Lung (tissue), 12 donors: ENCODE measurements around the gene FAM240B. TPM values are rescaled to one million over a fixed set of nuclear protein-coding genes. Genes with fewer than 3 reads are reported as not detected.

ENCODE experiments used
- ATAC-seq: fragments of 200-7000 bp; cut with Tn5 transposase; one replicate; pipeline ENCODE4 v1.9.1; 2020; ENCODE audit warnings: moderate number of reproducible peaks; ENCODE audit not compliant: insufficient read depth, low FRiP score
- DNase-seq, 3 donors: peaks; one replicate each; pipeline ENCODE4 v3.0.0-alpha.2; 2013 to 2017
- H3K27ac ChIP-seq, 2 donors: one replicate each; pipeline ENCODE4 v1.5.1; 2013; ENCODE audit warnings: mild to moderate bottlenecking in 2 of 2, moderate library complexity in 2 of 2, control low read depth in 1 of 2, inconsistent platforms in 1 of 2, low read depth in 1 of 2, low read length in 1 of 2
- H3K27me3 ChIP-seq, 3 donors: one replicate each; pipeline ENCODE4 v1.5.1; 2013; ENCODE audit warnings: low read length in 2 of 3; ENCODE audit not compliant: control insufficient read depth in 3 of 3, insufficient read depth in 3 of 3
- H3K36me3 ChIP-seq, 4 donors: one replicate each; pipeline ENCODE4 v1.5.1; 2013; ENCODE audit warnings: low read length in 4 of 4, mild to moderate bottlenecking in 1 of 4, moderate library complexity in 1 of 4; ENCODE audit not compliant: control insufficient read depth in 4 of 4, insufficient read depth in 4 of 4
- H3K4me1 ChIP-seq, 5 donors: one replicate each; pipeline ENCODE4 v1.5.1; 2013; ENCODE audit warnings: low read length in 5 of 5, mild to moderate bottlenecking in 2 of 5, moderate library complexity in 1 of 5; ENCODE audit not compliant: control insufficient read depth in 5 of 5, insufficient read depth in 5 of 5
- H3K4me3 ChIP-seq: one replicate; pipeline ENCODE4 v1.5.1; 2013; ENCODE audit warnings: mild to moderate bottlenecking, control low read depth, moderate library complexity
- H3K9ac ChIP-seq, 2 donors: one replicate each; pipeline ENCODE4 v1.5.1; 2013; ENCODE audit warnings: low read length in 2 of 2, control low read depth in 1 of 2; ENCODE audit not compliant: insufficient read depth in 1 of 2
- H3K9me3 ChIP-seq, 4 donors: one replicate each; pipeline ENCODE4 v1.5.1; 2013; ENCODE audit warnings: low read length in 3 of 4, mild to moderate bottlenecking in 1 of 4, moderate library complexity in 1 of 4; ENCODE audit not compliant: control insufficient read depth in 4 of 4, insufficient read depth in 3 of 4
- WGBS, 2 donors: extraction: QIAGEN DNeasy Blood & Tissue Kit; methylation state at CpG; one replicate each; pipeline ENCODE4 v1.1.7; 2013; 5-methylcytosine and 5-hydroxymethylcytosine counted together
- polyA plus RNA-seq, 2 donors: library from polyadenylated mRNA; stranded (reverse); fragments of 200-250 nt; gene quantifications; one replicate each; pipeline ENCODE4 v1.2.1, GENCODE V29; 2013
- total RNA-seq, 2 donors: library from RNA; depleted of rRNA in 1 of 2; stranded (reverse); fragments of >200 nt in 1 of 2; gene quantifications; one replicate each; pipeline ENCODE4 v1.2.1, GENCODE V29; 2014 to 2021
- TF ChIP-seq, protein P1 (sequence below): IDR thresholded peaks from 2 replicates; pipeline ENCODE4 v1.5.1; 2012; ENCODE audit warnings: mild to moderate bottlenecking; ENCODE audit errors: control extremely low read depth, extremely low read depth
- donor health status: control.
- donor health status: control.
- donor health status: Bipolar disorder and iron deficiency.
- donor health status: healthy.
- donor health status: DM: yes; HTN: yes; CAD: no.

Gene FAM240B
- total and polyA plus RNA-seq, 4 donors, result not detected

- H3K9me3 ChIP-seq, result no peaks in the 10 kb centered on the region
- no peak overlapping the region for H3K9ac ChIP-seq
- 82 to 88% methylated on average over 6 of the region's 6 CpGs for WGBS, 2 donors
- DNase-seq (no peak), ATAC-seq (no peak)
- H3K4me1 ChIP-seq, result no peaks in the 10 kb centered on the region
- no peaks in the 10 kb centered on the region for H3K36me3 ChIP-seq
- no peak overlapping the region for H3K27ac ChIP-seq
- H3K4me3 ChIP-seq, result no peak overlapping the region
- TF ChIP-seq, protein P1, sequence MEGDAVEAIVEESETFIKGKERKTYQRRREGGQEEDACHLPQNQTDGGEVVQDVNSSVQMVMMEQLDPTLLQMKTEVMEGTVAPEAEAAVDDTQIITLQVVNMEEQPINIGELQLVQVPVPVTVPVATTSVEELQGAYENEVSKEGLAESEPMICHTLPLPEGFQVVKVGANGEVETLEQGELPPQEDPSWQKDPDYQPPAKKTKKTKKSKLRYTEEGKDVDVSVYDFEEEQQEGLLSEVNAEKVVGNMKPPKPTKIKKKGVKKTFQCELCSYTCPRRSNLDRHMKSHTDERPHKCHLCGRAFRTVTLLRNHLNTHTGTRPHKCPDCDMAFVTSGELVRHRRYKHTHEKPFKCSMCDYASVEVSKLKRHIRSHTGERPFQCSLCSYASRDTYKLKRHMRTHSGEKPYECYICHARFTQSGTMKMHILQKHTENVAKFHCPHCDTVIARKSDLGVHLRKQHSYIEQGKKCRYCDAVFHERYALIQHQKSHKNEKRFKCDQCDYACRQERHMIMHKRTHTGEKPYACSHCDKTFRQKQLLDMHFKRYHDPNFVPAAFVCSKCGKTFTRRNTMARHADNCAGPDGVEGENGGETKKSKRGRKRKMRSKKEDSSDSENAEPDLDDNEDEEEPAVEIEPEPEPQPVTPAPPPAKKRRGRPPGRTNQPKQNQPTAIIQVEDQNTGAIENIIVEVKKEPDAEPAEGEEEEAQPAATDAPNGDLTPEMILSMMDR, result no peak
- H3K27me3 ChIP-seq, result peaks cover 0 to 5% (median 0%) of the 10 kb centered on the region in 3 donors
Observed at GRCh38 chr9:38705917-38706316, 14.0 kb downstream of the FAM240B start.

DNA sequence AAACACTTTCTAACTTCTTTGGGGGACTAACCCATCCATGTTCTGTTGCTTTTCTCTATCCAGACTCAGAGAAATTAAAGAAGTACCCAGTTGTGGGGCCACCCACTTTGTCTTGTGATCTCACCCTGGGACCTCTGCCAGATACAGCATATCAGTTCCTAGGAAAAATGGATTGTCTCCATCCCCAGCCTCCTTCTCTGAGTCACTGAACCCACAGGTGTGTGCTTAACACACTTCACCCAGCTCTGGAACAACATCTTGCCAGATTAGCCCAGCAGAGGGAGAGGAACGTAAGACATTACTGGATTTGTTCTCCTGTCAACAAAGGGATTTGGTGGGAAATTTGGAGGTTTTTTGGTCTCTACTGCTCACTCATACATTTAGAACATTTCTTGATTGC is 19.2 kb downstream of the FAM240B start:
- H3K9ac ChIP-seq, result no peak overlapping the region
- no peaks in the 10 kb centered on the region for H3K36me3 ChIP-seq
- 75 to 93% methylated on average over 1 of the region's 1 CpG for WGBS, 2 donors
- ATAC-seq (no peak), DNase-seq (no peak)
- no peak overlapping the region for H3K27ac ChIP-seq
- no peak overlapping the region for H3K4me3 ChIP-seq
- no peaks in the 10 kb centered on the region for H3K9me3 ChIP-seq
- no peaks in the 10 kb centered on the region for H3K4me1 ChIP-seq
- no peaks in the 10 kb centered on the region for H3K27me3 ChIP-seq
- TF ChIP-seq, protein P1, result no peak

DNA sequence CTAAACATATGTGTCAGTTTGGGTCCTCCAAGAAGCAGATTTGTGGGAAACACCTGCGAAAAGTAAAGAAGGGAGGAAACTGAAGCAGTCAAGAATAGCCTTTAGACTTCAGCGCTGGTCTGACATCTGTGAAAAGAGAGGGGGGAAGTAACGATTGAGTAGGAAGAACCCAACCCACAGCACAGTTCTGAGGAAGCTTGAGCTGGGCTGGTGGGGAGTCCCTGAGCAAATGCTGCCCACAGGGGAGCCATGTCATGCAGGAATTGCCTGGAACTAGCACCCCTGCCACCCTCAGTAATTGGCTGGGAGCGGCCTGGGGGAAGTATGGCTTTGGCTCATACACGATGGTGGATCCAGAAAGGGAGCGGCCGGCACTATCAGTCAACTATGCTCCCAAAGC is 20.6 kb downstream of the FAM240B start:
- TF ChIP-seq, protein P1, result no peak
- Histone ChIP-seq H3K4me3 (no peak overlapping the region), H3K9me3 (no peaks in the 10 kb centered on the region), H3K27ac (no peak overlapping the region), H3K4me1 (no peaks in the 10 kb centered on the region), H3K27me3 (no peaks in the 10 kb centered on the region), H3K9ac (no peak overlapping the region), H3K36me3 (no peaks in the 10 kb centered on the region)
- WGBS, 2 donors, result 63 to 75% methylated on average over 7 of the region's 7 CpGs
- ATAC-seq (no peak), DNase-seq (no peak)

DNA sequence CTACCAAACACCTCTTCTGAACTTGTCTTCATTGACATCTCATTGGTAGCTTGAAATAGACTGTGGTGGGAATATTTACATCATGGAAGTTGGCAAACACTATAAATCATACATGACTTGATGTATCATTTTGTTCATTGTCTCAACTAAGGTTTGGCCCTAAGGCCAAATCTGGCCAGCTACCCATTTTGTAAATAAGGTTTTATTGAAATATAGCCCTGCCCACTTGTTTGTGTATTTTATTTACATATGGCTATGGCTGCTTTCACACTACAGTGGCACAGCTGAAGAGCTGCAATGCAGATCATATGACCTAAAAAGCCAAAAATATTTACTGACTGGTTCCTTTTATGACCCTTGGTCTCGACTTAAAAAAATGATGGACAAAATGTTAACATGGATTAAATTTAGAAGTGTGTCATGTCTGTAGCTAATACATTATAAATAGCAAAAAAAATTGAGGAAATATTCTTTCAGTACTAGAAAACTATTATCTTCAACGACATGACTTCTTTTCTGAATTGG is 22.1 kb downstream of the FAM240B start:
- DNase-seq (no peak), ATAC-seq (no peak)
- no peak overlapping the region for H3K4me3 ChIP-seq
- WGBS, 2 donors, result 50 to 69% methylated on average over 2 of the region's 2 CpGs
- H3K9me3 ChIP-seq, result no peaks in the 10 kb centered on the region
- no peaks in the 10 kb centered on the region for H3K36me3 ChIP-seq
- H3K27me3 ChIP-seq, result no peaks in the 10 kb centered on the region
- no peak overlapping the region for H3K9ac ChIP-seq
- no peaks in the 10 kb centered on the region for H3K4me1 ChIP-seq
- H3K27ac ChIP-seq, result no peak overlapping the region
- TF ChIP-seq, protein P1, result no peak
